ENCODE measurements around the gene MRGPRD. TPM values are rescaled to one million over a fixed set of nuclear protein-coding genes. Genes with fewer than 3 reads are reported as not detected.

Gene MRGPRD
- total RNA-seq, 1 experiment from 2014 or later = not detected

DNA sequence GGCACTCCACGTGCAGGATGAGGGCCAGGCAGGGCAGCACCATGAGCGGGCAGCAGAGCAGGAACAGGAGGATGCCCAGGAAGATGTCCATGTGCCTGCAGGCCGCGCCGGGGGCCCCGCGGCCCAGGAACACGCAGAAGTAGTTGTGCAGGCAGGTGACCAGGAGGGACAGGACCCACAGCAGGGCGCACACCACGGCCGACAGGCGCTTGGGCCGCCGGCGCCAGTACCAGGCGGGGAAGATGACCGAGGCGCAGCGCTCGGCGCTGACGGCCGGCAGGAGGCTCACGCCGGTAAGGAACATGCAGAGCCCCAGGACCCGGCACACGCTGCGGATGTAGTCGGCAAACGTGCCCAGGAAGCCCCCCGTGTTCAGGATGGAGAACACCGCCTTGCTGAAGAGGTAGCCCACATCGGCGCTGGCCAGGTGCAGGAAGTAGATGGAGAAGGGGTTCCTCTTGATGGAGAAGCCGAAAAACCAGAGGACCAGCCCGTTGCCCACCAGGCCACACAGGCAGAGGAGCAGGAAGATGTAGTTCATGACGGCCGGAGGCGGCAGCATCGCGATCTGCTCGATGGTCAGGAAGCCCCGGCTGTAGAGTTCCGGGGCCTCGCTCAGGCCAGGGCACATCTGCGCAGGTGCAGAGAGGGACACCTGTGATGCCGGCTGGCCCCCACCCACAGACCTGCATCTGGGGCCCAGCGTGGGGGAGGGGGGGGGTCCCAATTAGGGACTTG, 25.0 kb upstream of the MRGPRD start:
- Histone ChIP-seq H3K9me3 (ENCODE audit: insufficient read depth, low read depth) (no peaks in the 10 kb centered on the region), H3K36me3 (ENCODE audit: low read depth) (no peaks in the 10 kb centered on the region), H3K9me2 (ENCODE audit: insufficient read depth) (no peaks in the 10 kb centered on the region), H4K20me1 (ENCODE audit: insufficient read depth) (no peaks in the 10 kb centered on the region), H2AFZ (no peak overlapping the region), H3K4me1 (replicated peaks; ENCODE audit: insufficient read depth) (peaks cover 34% of the 10 kb centered on the region), H3F3A (ENCODE audit: insufficient read depth, low read depth) (peaks cover 23% of the 10 kb centered on the region), H3K27me3 (ENCODE audit: insufficient read depth, low read depth) (peaks cover 28% of the 10 kb centered on the region), H3K4me2 (no peak overlapping the region), H3K79me2 (ENCODE audit: low read depth) (no peaks in the 10 kb centered on the region), H3K4me3 (no peak overlapping the region), H3K27ac (no peak overlapping the region)
- BruUV-seq (replicated peaks) = no TSS peak
- intact Hi-C loops (cut with micrococcal nuclease; ENCODE audit: unreplicated experiment) = loop anchor here (10.0 kb wide), 1 partner anchor 79 kb away; no protein-coding TSS in a partner anchor
- DNase-seq = no peak
- ChIA-PET POLR2A (ENCODE audit: unreplicated experiment) (no interaction called here), CTCF (no interaction called here)
- TF ChIP-seq EZH2 (IDR thresholded peaks at IDR 0.05; ENCODE audit: low read depth) (no peak), CTCF (conservative IDR thresholded peaks at IDR 0.05) (no peak)

DNA sequence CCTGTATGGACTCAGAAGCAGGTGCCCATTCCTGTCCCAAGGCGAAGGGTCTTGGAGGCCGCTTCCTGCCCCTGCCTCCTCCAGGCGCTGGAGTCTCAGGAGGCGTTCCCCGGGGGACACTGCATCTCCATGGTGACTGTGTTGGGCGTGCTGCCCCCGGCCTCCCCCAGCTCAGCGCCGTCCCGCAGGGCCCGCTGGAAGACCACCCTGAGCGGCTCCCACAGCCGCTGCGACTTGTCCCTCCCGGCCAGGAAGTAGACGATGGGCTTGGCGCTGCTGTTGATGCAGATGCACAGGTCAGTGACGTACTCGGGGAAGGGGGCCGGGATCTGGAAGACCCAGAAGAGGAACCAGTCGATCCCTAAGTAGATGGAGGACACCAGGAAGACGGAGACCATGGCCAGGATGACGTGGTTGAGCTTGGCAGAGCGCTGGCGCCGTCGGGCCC, 24.4 kb upstream of the MRGPRD start:
- H4K20me1 ChIP-seq (ENCODE audit: insufficient read depth) = no peaks in the 10 kb centered on the region
- ChIA-PET POLR2A (ENCODE audit: unreplicated experiment) (no interaction called here), CTCF (no interaction called here)
- no peaks in the 10 kb centered on the region for H3K9me3 ChIP-seq (ENCODE audit: insufficient read depth, low read depth)
- no peak overlapping the region for H3K27ac ChIP-seq
- H3K4me3 ChIP-seq = no peak overlapping the region
- no peaks in the 10 kb centered on the region for H3K79me2 ChIP-seq (ENCODE audit: low read depth)
- no peak for TF ChIP-seq CTCF (conservative IDR thresholded peaks at IDR 0.05)
- no peak for TF ChIP-seq EZH2 (IDR thresholded peaks at IDR 0.05; ENCODE audit: low read depth)
- no peak overlapping the region for H2AFZ ChIP-seq
- no peaks in the 10 kb centered on the region for H3K9me2 ChIP-seq (ENCODE audit: insufficient read depth)
- peaks cover 28% of the 10 kb centered on the region for H3K27me3 ChIP-seq (ENCODE audit: insufficient read depth, low read depth)
- intact Hi-C loops (cut with micrococcal nuclease; ENCODE audit: unreplicated experiment) = loop anchor here (10.0 kb wide), 1 partner anchor 80 kb away; no protein-coding TSS in a partner anchor
- no peaks in the 10 kb centered on the region for H3K36me3 ChIP-seq (ENCODE audit: low read depth)
- BruUV-seq (replicated peaks) = no TSS peak
- no peak overlapping the region for H3K4me2 ChIP-seq
- peaks cover 28% of the 10 kb centered on the region for H3K4me1 ChIP-seq (replicated peaks; ENCODE audit: insufficient read depth)
- DNase-seq = no peak
- peaks cover 22% of the 10 kb centered on the region for H3F3A ChIP-seq (ENCODE audit: insufficient read depth, low read depth)

DNA sequence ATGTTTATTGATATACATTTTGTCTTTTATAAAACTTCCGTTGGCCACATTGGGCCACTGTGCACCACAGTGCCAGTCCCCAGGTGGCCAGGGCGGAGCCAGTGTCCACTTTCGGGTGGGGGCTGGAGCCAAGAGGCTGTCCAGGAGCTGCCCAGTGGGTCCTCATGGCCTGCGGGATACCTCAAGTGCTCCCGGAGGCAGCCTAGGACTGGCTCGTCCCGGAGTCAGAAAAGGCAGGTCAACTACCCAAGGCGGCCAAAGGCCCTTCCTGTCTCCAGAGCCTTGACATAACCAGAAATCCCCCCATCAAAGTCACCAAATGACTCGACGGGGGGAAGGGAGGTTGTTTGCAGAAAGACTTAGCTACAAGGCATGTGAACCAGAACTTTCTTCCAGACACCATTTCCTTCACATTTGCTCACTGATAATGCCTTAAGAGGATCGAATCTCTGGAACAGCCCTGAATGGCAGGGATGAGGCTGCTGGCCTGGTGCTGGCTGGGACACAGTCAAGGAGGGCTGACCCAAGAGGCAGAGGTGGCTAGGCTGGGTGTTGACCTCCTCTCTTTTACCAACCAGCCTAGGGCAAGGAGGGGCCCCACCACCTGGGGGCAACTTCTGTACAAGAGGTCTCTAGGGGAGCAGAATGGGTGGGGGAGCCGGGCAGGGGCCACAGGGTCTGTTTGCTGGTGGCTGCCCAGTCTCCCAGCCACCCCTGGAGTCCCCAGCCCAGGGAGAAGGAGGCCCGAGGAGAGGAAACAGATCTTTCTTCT, 23.8 kb upstream of the MRGPRD start:
- H3K9me2 ChIP-seq (ENCODE audit: insufficient read depth) = no peaks in the 10 kb centered on the region
- no peaks in the 10 kb centered on the region for H3K36me3 ChIP-seq (ENCODE audit: low read depth)
- ChIA-PET CTCF (no interaction called here), POLR2A (ENCODE audit: unreplicated experiment) (no interaction called here)
- H3K27ac ChIP-seq = no peak overlapping the region
- no peaks in the 10 kb centered on the region for H3K9me3 ChIP-seq (ENCODE audit: insufficient read depth, low read depth)
- no TSS peak for BruUV-seq (replicated peaks)
- no peak overlapping the region for H3K4me2 ChIP-seq
- peaks cover 22% of the 10 kb centered on the region for H3K4me1 ChIP-seq (replicated peaks; ENCODE audit: insufficient read depth)
- no peak for DNase-seq
- peaks cover 20% of the 10 kb centered on the region for H3F3A ChIP-seq (ENCODE audit: insufficient read depth, low read depth)
- intact Hi-C loops (cut with micrococcal nuclease; ENCODE audit: unreplicated experiment) = loop anchor here (10.0 kb wide), 1 partner anchor 80 kb away; no protein-coding TSS in a partner anchor
- H3K4me3 ChIP-seq = no peak overlapping the region
- H4K20me1 ChIP-seq (ENCODE audit: insufficient read depth) = no peaks in the 10 kb centered on the region
- peaks cover 28% of the 10 kb centered on the region for H3K27me3 ChIP-seq (ENCODE audit: insufficient read depth, low read depth)
- H2AFZ ChIP-seq = no peak overlapping the region
- H3K79me2 ChIP-seq (ENCODE audit: low read depth) = no peaks in the 10 kb centered on the region
- TF ChIP-seq CTCF (conservative IDR thresholded peaks at IDR 0.05) = no peak
- TF ChIP-seq EZH2 (IDR thresholded peaks at IDR 0.05; ENCODE audit: low read depth) = no peak

All from PC-9 (cell line).